T-cell (primary cell): ENCODE results near the gene NLRP3. TPM values are rescaled to one million over a fixed set of nuclear protein-coding genes. Genes with fewer than 3 reads are reported as not detected.
A peak's percentile ranks its signal among the peaks of the same experiment; 100 is the strongest.

ENCODE experiments used
- ATAC-seq, 4 experiments: fragments of 200-7000 bp in 3 of 4; fragments of 150-1000 bp in 1 of 4; cut with Tn5 transposase; replicated peaks in 1 of 4; 1 replicate in 3 of 4; 2 replicates in 1 of 4; pipeline ENCODE4 v1.10.0; 2021; ENCODE audit warnings: moderate library complexity in 3 of 4, mild to moderate bottlenecking in 2 of 4, moderate number of reproducible peaks in 1 of 4
- CTCF ChIA-PET, 2 donors: fragments of 300-600 bp; sonication (Branson Sonifier 250); formaldehyde crosslinking; loops; one replicate each; lab custom pipeline; 2022; ENCODE audit warnings: antibody characterized with exemption in 2 of 2; lab: Charles Lee
- POLR2A ChIA-PET, 2 donors: fragments of 300-600 bp; sonication (Branson Sonifier 250); formaldehyde crosslinking; loops; one replicate each; lab custom pipeline; 2022; ENCODE audit warnings: antibody characterized with exemption in 2 of 2; lab: Charles Lee
- DNase-seq, 35 experiments: peaks; one replicate each; pipeline versions ENCODE4 v3.0.0 to v3.0.0-alpha.2; 2013 to 2023
- H3K27ac ChIP-seq: one replicate; pipeline ENCODE4 v1.5.1; 2013; ENCODE audit warnings: low read length
- H3K27me3 ChIP-seq, 2 experiments: replicated peaks in 1 of 2; 1 replicate in 1 of 2; 2 replicates in 1 of 2; pipeline versions ENCODE4 v1.6.1 to v1.7.0; 2013; ENCODE audit warnings: low read length in 1 of 2, mixed read lengths in 1 of 2; ENCODE audit not compliant: control insufficient read depth in 2 of 2, insufficient read depth in 2 of 2; ENCODE audit errors: extremely low read depth in 1 of 2
- H3K36me3 ChIP-seq, 2 donors: 1 replicate in 1 of 2; 2 replicates in 1 of 2; pipeline versions ENCODE4 v1.6.1 to v1.7.0; 2013; ENCODE audit warnings: low read length in 1 of 2; ENCODE audit not compliant: control insufficient read depth in 2 of 2, insufficient read depth in 1 of 2; ENCODE audit errors: extremely low read depth in 1 of 2
- H3K4me1 ChIP-seq, 2 experiments: 1 replicate in 1 of 2; 2 replicates in 1 of 2; pipeline versions ENCODE4 v1.6.1 to v1.7.0; 2013; ENCODE audit warnings: low read length in 2 of 2, mixed read lengths in 1 of 2; ENCODE audit not compliant: insufficient read depth in 2 of 2, control insufficient read depth in 1 of 2; ENCODE audit errors: extremely low read depth in 1 of 2
- H3K4me3 ChIP-seq, 2 donors: 1 replicate in 1 of 2; 2 replicates in 1 of 2; pipeline versions ENCODE4 v1.5.1 to v1.7.0; 2013; ENCODE audit warnings: mild to moderate bottlenecking in 2 of 2, low read length in 1 of 2, moderate library complexity in 1 of 2; ENCODE audit not compliant: control insufficient read depth in 1 of 2; ENCODE audit errors: extremely low read depth in 1 of 2
- H3K9me3 ChIP-seq: 2 replicates; pipeline ENCODE4 v1.7.0; 2013
- H3K27ac Mint-ChIP-seq, 2 donors: one replicate each; pipeline ENCODE4 v1.8.0; 2020 to 2021; ENCODE audit warnings: mild to moderate bottlenecking in 2 of 2, mixed read lengths in 2 of 2
- H3K27me3 Mint-ChIP-seq, 2 donors: one replicate each; pipeline ENCODE4 v1.8.0; 2021 to 2022; ENCODE audit warnings: mixed read lengths in 2 of 2
- H3K36me3 Mint-ChIP-seq: one replicate; pipeline ENCODE4 v1.8.0; 2021; ENCODE audit warnings: mixed read lengths
- H3K4me1 Mint-ChIP-seq, 3 donors: one replicate each; pipeline ENCODE4 v1.8.0; 2020 to 2022; ENCODE audit warnings: mixed read lengths in 3 of 3, mild to moderate bottlenecking in 1 of 3
- H3K4me3 Mint-ChIP-seq, 3 donors: one replicate each; pipeline ENCODE4 v1.8.0; 2020 to 2022; ENCODE audit warnings: mild to moderate bottlenecking in 3 of 3, mixed read lengths in 3 of 3, moderate library complexity in 3 of 3
- H3K9me3 Mint-ChIP-seq, 3 donors: one replicate each; pipeline ENCODE4 v1.8.0; 2020 to 2022; ENCODE audit warnings: mixed read lengths in 3 of 3
- whole genome bisulfite sequencing: methylation state at CpG from one replicate; pipeline ENCODE4 v1.1.5; 2013; ENCODE audit warnings: missing lambda C conversion rate; ENCODE audit not compliant: insufficient coverage; 5-methylcytosine and 5-hydroxymethylcytosine counted together
- total RNA-seq, 35 experiments: library from RNA in 6 of 35; stranded (reverse) in 6 of 35; fragments of 120-200 nt in 1 of 35; gene quantifications; one replicate each; pipeline versions ENCODE4 v1.2.1 to v1.2.4 and lab custom pipeline; 2013 to 2026

The NLRP3 gene
- total RNA-seq, 5 donors from 2014 or later (not counting 1 experiment from before 2014, with no cell fraction given), result 2.9 to 8.5 (median 5.1) TPM

GRCh38 chr1:247447162-247447909, 31.4 kb downstream of the NLRP3 start:
- POLR2A ChIA-PET, result interaction anchor here in 1 of 2 donors (0.6 kb wide), 1 partner anchor 19 kb away, joined by 11 read pairs; no protein-coding TSS in a partner anchor

GRCh38 chr1:247448107-247448791, 32.3 kb downstream of the NLRP3 start:
- Histone ChIP-seq H3K36me3 (peaks cover 5 to 9% of the 10 kb centered on the region in 2 donors), H3K4me3 (no peak overlapping the region), H3K27me3 (no peaks in the 10 kb centered on the region), H3K4me1 (no peaks in the 10 kb centered on the region), H3K27ac (no peak overlapping the region), H3K9me3 (no peaks in the 10 kb centered on the region)
- peak overlapping the region in 2 of 3 donors; percentile 43 to 63 for H3K4me3 Mint-ChIP-seq
- H3K9me3 Mint-ChIP-seq, result no peaks in the 10 kb centered on the region
- ChIA-PET CTCF (interaction anchor here (0.5 to 2.8 kb wide), 4 partner anchors 57 to 343 kb away, joined by 3 to 18 read pairs (median 4); no protein-coding TSS in a partner anchor), POLR2A (interaction anchor here in 1 of 2 donors (0.6 kb wide), 1 partner anchor 57 kb away, joined by 6 read pairs; no protein-coding TSS in a partner anchor)
- DNase-seq (peak in 20 of 35 experiments; percentile 4 to 56 (median 18)), ATAC-seq (peak in 3 of 4 experiments; percentile 43 to 65 (median 55))
- H3K36me3 Mint-ChIP-seq, result peaks cover 55% of the 10 kb centered on the region
- peaks cover 0 to 10% (median 9%) of the 10 kb centered on the region in 3 donors for H3K4me1 Mint-ChIP-seq
- H3K27ac Mint-ChIP-seq, result no peak overlapping the region
- 96% methylated on average over 15 of the region's 31 CpGs for WGBS
- H3K27me3 Mint-ChIP-seq, result no peaks in the 10 kb centered on the region

More at GRCh38 chr1:247447162-247447909, 31.4 kb downstream of the NLRP3 start:
- H3K27ac ChIP-seq, result no peak overlapping the region
- H3K27me3 ChIP-seq, result no peaks in the 10 kb centered on the region
- peak overlapping the region in 1 of 3 donors; percentile 63 for H3K4me3 Mint-ChIP-seq
- no peaks in the 10 kb centered on the region for H3K4me1 ChIP-seq
- WGBS, result 88% methylated on average over 3 of the region's 7 CpGs
- H3K36me3 ChIP-seq, result peaks cover 5 to 9% of the 10 kb centered on the region in 2 donors
- H3K36me3 Mint-ChIP-seq, result peaks cover 55% of the 10 kb centered on the region
- no peaks in the 10 kb centered on the region for H3K9me3 Mint-ChIP-seq
- peak overlapping the region; percentile 3 to 18 for H3K27ac Mint-ChIP-seq
- ATAC-seq, result no peak
- H3K9me3 ChIP-seq, result no peaks in the 10 kb centered on the region
- no peaks in the 10 kb centered on the region for H3K27me3 Mint-ChIP-seq
- peaks cover 0 to 10% (median 9%) of the 10 kb centered on the region in 3 donors for H3K4me1 Mint-ChIP-seq
- DNase-seq, result no peak
- H3K4me3 ChIP-seq, result no peak overlapping the region
- CTCF ChIA-PET, result interaction anchor here (0.6 to 2.8 kb wide), 2 partner anchors 57 to 66 kb away, joined by 4 to 18 read pairs; no protein-coding TSS in a partner anchor

GRCh38 chr1:247451388-247452010, 35.5 kb downstream of the NLRP3 start:
- Mint-ChIP-seq H3K36me3 (peaks cover 28% of the 10 kb centered on the region), H3K27ac (no peak overlapping the region), H3K4me1 (peaks cover 0 to 10% (median 9%) of the 10 kb centered on the region in 3 donors), H3K27me3 (no peaks in the 10 kb centered on the region), H3K9me3 (no peaks in the 10 kb centered on the region), H3K4me3 (no peak overlapping the region)
- Histone ChIP-seq H3K4me1 (no peaks in the 10 kb centered on the region), H3K36me3 (peaks cover 0 to 2% of the 10 kb centered on the region in 2 donors), H3K27me3 (peaks cover 0 to 3% of the 10 kb centered on the region in 2 experiments), H3K9me3 (no peaks in the 10 kb centered on the region), H3K4me3 (no peak overlapping the region), H3K27ac (no peak overlapping the region)
- ATAC-seq (no peak), DNase-seq (no peak)
- whole genome bisulfite sequencing, result 92% methylated on average over 22 of the region's 23 CpGs
- ChIA-PET POLR2A (no interaction called here), CTCF (no interaction called here)

GRCh38 chr1:247452447-247453039, 36.6 kb downstream of the NLRP3 start:
- WGBS, result 87% methylated on average over 9 of the region's 12 CpGs
- Mint-ChIP-seq H3K4me3 (no peak overlapping the region), H3K4me1 (peaks cover 6 to 18% (median 15%) of the 10 kb centered on the region in 3 donors), H3K27ac (no peak overlapping the region), H3K9me3 (no peaks in the 10 kb centered on the region), H3K36me3 (peaks cover 18% of the 10 kb centered on the region), H3K27me3 (peaks cover 3 to 7% of the 10 kb centered on the region in 2 donors)
- ChIA-PET POLR2A (no interaction called here), CTCF (no interaction called here)
- peaks cover 0 to 7% of the 10 kb centered on the region in 2 experiments for H3K4me1 ChIP-seq
- H3K4me3 ChIP-seq, result no peak overlapping the region
- H3K9me3 ChIP-seq, result no peaks in the 10 kb centered on the region
- DNase-seq (no peak), ATAC-seq (no peak)
- H3K27ac ChIP-seq, result no peak overlapping the region
- peaks cover 0 to 7% of the 10 kb centered on the region in 2 experiments for H3K27me3 ChIP-seq
- peaks cover 0 to 2% of the 10 kb centered on the region in 2 donors for H3K36me3 ChIP-seq

- peaks cover 0 to 7% of the 10 kb centered on the region in 2 experiments for H3K27me3 ChIP-seq
- CTCF ChIA-PET, result no interaction called here
- Mint-ChIP-seq H3K9me3 (no peaks in the 10 kb centered on the region), H3K36me3 (peaks cover 16% of the 10 kb centered on the region), H3K27ac (no peak overlapping the region), H3K4me1 (peaks cover 6 to 20% (median 16%) of the 10 kb centered on the region in 3 donors), H3K27me3 (peaks cover 7% of the 10 kb centered on the region in 2 donors), H3K4me3 (no peak overlapping the region)
- peaks cover 0 to 8% of the 10 kb centered on the region in 2 experiments for H3K4me1 ChIP-seq
- no peak for DNase-seq
- POLR2A ChIA-PET, result no interaction called here
- H3K27ac ChIP-seq, result no peak overlapping the region
- WGBS, result no CpG with 5 or more reads among the region's 4 CpGs
- peaks cover 0 to 2% of the 10 kb centered on the region in 2 donors for H3K36me3 ChIP-seq
- no peak for ATAC-seq
- no peak overlapping the region for H3K4me3 ChIP-seq
- H3K9me3 ChIP-seq, result no peaks in the 10 kb centered on the region
Observed at GRCh38 chr1:247453245-247453644, 37.3 kb downstream of the NLRP3 start.
